NCI-H2227 (cell line): Measurements from ENCODE around the gene ANO1.

Experiments
- DNase-seq: peaks from one replicate; lab custom pipeline; 2025; ENCODE audit not compliant: unreplicated experiment; lab: John Stamatoyannopoulos, UW

Gene ANO1

GRCh38 chr11:70092959-70093715 is 15.0 kb downstream of the ANO1 start:
- DNase-seq = no peak

DNA sequence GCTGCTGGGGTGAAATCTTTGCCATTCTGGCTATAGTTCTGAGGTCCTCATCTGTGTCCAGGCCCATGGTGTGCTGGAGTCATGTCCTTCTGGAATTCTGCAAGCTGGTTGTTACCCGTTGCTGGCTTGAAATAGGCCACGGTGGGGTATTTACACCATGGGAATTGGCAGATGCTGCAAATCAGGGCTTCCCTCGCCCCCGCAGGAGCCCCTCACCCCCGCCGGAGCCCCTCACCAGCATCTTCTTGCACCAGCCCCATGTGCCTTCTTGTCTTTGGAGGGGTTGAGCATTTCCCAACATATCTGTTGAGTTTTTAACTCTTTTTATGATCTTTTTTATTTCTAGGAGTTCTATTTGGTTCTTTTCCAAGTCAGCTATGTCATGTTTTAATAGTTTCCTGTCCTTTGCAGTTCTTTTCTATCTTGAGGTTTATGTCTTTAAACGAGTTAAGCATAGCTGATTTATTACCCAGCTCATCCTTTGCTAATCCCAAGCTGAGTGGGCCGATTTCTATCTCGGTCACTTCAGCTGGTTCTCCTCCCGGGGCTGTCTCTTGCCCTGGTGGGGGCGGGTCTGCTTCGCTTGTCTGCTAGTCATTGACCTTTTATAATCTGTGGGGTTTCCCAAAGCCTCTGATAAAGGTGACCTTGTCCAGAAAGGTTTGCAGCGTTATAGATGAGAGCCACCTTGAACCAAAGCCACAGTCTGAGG is 17.6 kb downstream of the ANO1 start:
- no peak for DNase-seq

GRCh38 chr11:70097783-70098563 is 19.9 kb downstream of the ANO1 start:
- no peak for DNase-seq

- DNase-seq = no peak
Observed at GRCh38 chr11:70098936-70099335, 20.8 kb downstream of the ANO1 start.

DNA sequence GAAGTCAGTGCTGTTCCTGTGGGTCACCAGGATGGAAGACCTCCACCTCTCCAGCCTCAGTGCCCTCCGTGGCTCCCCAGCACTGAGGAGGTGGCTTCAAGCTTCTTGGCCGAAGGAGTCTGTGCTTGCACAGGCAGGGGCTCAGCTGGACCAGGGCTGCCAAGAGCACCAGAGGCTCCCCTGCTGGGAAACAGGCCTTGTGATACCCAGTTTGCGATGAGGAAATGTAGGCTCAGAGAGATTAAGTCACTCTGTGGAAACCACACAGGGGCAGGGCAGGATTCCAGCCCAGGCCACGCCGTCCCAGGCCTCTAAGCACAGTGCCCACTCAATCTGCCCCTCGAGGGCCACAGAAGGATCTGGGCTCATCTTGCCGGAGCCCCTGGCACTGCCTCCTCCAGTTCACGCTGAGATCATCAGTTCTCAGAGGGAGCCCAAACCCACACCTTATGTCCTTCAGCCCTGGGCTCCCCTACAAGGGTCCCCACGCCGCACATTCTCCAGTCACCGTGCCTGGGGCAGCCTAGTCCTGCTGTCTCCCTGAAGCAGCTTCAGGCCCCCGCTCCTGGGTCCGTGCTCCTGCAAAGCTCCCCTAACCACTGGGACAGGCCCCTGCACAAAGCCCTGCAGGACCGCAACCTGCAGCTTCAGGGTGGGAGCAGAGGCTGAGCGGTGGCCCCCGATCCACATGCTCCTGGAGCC is 21.6 kb downstream of the ANO1 start:
- no peak for DNase-seq

DNA sequence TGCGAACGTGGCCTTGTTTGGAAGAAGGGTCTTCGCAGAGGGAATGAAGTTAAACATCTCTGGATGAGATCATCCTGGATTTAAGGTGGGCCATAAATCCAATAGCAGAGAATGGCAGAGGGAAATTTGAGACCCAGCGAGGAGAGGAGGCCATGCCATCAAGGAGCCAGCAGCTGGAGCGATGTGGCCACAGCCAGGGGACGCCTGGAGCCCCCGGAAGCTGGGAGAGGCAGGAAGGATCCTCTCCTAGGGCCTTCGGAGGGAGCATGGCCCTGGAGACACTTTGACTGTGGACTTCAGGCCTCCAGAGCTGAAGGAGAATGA is 22.1 kb downstream of the ANO1 start:
- DNase-seq = no peak

DNA sequence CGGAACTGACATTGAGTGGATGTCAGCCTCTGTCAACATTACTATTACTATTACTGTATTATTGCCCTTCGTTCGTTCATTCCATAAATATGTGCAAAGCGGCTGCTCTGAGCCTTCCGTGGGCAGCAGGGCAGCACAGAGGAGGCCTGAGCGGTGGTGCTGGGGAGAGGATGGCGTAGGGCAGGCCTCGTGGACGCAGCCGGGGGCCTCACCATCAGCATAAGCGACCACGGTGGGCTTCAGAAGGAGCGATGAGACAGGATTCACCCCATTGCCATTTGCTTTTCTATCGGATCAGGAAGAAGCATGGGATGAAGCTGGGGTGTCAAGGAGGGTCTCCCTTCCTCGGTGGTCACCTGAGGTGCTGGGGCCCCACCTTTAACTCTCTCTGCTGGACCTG is 22.7 kb downstream of the ANO1 start:
- DNase-seq = no peak

GRCh38 chr11:70103256-70103975 is 25.3 kb downstream of the ANO1 start:
- DNase-seq = no peak

DNA sequence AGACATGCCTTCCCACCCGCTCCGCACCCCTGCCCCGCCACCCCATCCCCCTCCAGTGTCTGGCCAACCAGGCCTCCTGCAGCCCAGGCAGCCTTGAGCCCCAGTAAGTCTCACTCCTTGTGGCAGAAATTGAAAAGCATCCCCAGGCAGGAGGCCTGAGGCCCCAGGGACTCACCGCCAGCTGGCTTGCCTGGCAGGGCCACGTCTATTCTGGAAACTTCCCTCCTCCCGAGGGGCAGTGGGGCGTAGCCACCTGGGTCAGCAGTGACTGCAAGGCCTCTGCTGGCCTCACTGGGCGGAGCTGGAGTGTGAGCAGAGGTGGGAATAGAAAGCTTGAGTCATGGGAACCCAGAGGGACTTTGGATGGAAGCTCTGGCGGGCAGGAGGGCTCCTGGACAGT is 26.3 kb downstream of the ANO1 start:
- no peak for DNase-seq

DNA sequence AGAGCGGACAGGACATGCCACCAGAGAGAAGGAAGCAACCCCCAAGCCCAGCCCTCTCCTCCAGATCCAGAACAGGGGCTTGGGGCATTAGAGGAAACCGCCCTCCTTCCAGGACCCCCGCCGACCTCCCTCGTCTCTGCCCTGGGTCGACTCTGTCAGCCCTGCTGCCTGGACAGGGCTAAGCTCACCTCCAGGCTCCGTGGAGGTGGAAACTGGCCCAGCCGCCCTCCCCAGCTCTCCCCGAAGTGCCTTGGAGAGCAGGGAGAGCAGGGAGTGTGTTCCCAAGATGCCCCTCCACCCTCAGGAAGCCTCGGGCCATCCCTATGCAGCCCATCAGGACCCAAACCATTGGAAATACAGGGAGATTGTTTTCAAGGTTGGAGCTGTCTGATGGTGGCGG is 26.8 kb downstream of the ANO1 start:
- DNase-seq = no peak

DNA sequence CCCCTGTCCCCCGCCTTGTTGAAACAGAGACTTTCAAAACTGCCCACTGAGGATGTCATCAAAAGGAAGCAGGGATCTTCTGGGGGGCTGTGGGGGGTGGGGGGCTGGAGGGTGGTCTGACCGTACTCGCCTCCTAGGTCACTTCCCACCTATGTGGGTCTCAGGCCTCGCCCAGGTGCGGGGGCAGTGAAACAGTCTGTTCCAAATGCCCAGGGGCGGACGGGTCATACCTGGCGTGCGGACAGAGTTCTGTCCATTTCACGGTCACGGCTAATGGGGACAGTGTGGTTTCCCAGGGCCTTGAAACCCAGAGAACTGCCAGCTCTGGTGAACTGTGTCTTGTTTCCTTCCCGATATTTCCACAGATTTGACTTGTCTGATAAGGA is 27.2 kb downstream of the ANO1 start:
- no peak for DNase-seq

GRCh38 chr11:70105755-70106571 is 27.8 kb downstream of the ANO1 start:
- no peak for DNase-seq

GRCh38 chr11:70106757-70107156 is 28.6 kb downstream of the ANO1 start:
- no peak for DNase-seq

DNA sequence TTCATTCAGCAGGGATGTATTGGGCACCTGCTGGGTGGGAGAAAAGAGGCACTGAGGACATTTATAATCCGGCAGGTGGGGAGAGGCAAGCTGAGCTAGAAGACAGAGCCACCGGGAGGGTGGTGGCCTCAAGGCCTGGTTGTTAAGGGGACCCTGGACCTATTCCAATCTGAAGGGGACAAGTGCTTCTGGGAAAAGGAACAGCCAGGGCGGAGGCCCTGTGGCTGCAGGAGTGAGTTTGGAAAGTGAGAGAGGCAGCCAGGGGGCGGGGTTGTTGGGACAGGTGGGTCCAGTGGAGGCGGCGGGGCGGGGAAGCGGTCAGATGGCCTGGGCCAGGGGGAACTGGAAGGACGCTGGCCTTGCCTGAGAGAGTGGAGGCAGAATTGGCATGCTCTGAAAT is 29.1 kb downstream of the ANO1 start:
- DNase-seq = no peak

DNA sequence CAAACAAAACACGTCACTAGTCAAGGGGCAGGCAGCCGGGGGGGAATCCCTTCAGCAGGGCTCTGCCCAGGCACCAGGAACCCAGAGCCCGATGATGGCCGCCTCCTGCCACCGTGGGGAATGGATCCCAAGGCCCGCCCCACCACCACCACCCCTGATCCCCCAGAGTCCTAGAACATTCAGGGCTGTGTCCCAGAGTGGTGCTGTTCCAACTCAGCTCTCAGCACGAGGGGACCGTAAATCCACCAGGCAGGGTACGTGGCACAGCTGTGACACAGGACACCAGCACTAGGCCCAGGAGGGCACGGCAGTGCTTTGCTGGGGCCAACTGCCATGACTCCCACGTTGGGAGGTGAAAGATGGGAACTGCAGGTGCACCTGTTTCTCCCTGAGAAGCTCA is 29.6 kb downstream of the ANO1 start:
- no peak for DNase-seq

GRCh38 chr11:70108250-70108649 is 30.1 kb downstream of the ANO1 start:
- no peak for DNase-seq

GRCh38 chr11:70109006-70109405 is 30.9 kb downstream of the ANO1 start:
- no peak for DNase-seq

GRCh38 chr11:70109903-70110302 is 31.8 kb downstream of the ANO1 start:
- no peak for DNase-seq

GRCh38 chr11:70110538-70111055 is 32.5 kb downstream of the ANO1 start:
- DNase-seq = no peak
